GM18502 (cell line): ENCODE results near the gene HSF5.

Source experiments
- ATAC-seq: cut with Tn5 transposase; IDR thresholded peaks from one replicate; pipeline ENCODE4 v1.9.1; 2021; ENCODE audit warnings: mild to moderate bottlenecking; ENCODE audit not compliant: unreplicated experiment, poor library complexity

HSF5 gene

GRCh38 chr17:58373003-58373402 lies 115.2 kb downstream of the HSF5 start:
- no peak for ATAC-seq

GRCh38 chr17:58371300-58371950 lies 116.8 kb downstream of the HSF5 start:
- no peak for ATAC-seq

GRCh38 chr17:58370716-58371115 lies 117.5 kb downstream of the HSF5 start:
- ATAC-seq: no peak

GRCh38 chr17:58370309-58370708 lies 117.9 kb downstream of the HSF5 start:
- ATAC-seq: no peak
